Erythroblast (primary cell): ENCODE data around the gene C4orf54.
A peak's percentile ranks its signal among the peaks of the same experiment; 100 is the strongest.

ENCODE experiments used
- DNase-seq, 2 experiments: peaks; one replicate each; lab custom pipeline; 2025; lab: John Stamatoyannopoulos, UW
- GATA1 ChIP-seq: IDR thresholded peaks from 2 replicates; pipeline ENCODE4 v1.6.1; 2011; ENCODE audit warnings: low read depth, mild to moderate bottlenecking, control low read depth, low read length, moderate library complexity
- POLR2A ChIP-seq: IDR thresholded peaks from 2 replicates; pipeline ENCODE4 v1.6.1; 2011; ENCODE audit warnings: mild to moderate bottlenecking, low read length

The C4orf54 gene

GRCh38 chr4:99657798-99658197 lies at the start of gene C4orf54:
C4orf54 (minus strand) TSS chr4:99657828; CDS start chr4:99654648, 3,180 bp downstream.
- DNase-seq = no peak
- no peak for TF ChIP-seq POLR2A
- TF ChIP-seq GATA1 = no peak

GRCh38 chr4:99705891-99706290 lies 48.3 kb upstream of the C4orf54 start:
- no peak for TF ChIP-seq GATA1
- no peak for TF ChIP-seq POLR2A
- no peak for DNase-seq

GRCh38 chr4:99696801-99697200 lies 39.2 kb upstream of the C4orf54 start:
- no peak for DNase-seq
- TF ChIP-seq POLR2A (no peak), GATA1 (no peak)

GRCh38 chr4:99693140-99693539 lies 35.5 kb upstream of the C4orf54 start:
- TF ChIP-seq POLR2A (no peak), GATA1 (no peak)
- DNase-seq = no peak

- DNase-seq = no peak
- TF ChIP-seq GATA1 = no peak
- no peak for TF ChIP-seq POLR2A
Measured at GRCh38 chr4:99690990-99691389, 33.4 kb upstream of the C4orf54 start.

- TF ChIP-seq GATA1 = no peak
- TF ChIP-seq POLR2A = no peak
Measured at GRCh38 chr4:99690472-99690871, 32.8 kb upstream of the C4orf54 start.

GRCh38 chr4:99687120-99687519 lies 29.5 kb upstream of the C4orf54 start:
- TF ChIP-seq GATA1 (no peak), POLR2A (no peak)
- DNase-seq = no peak

More at GRCh38 chr4:99690472-99690871, 32.8 kb upstream of the C4orf54 start:
- no peak for DNase-seq

- no peak for TF ChIP-seq GATA1
- no peak for TF ChIP-seq POLR2A
- no peak for DNase-seq
Measured at GRCh38 chr4:99685234-99685633, 27.6 kb upstream of the C4orf54 start.

GRCh38 chr4:99683895-99684294 lies 26.3 kb upstream of the C4orf54 start:
- no peak for TF ChIP-seq POLR2A
- no peak for TF ChIP-seq GATA1
- DNase-seq = no peak

GRCh38 chr4:99679976-99680375 lies 22.3 kb upstream of the C4orf54 start:
- DNase-seq = no peak
- TF ChIP-seq GATA1 (no peak), POLR2A (no peak)

- TF ChIP-seq GATA1 = no peak
- no peak for TF ChIP-seq POLR2A
- no peak for DNase-seq
Measured at GRCh38 chr4:99679204-99679603, 21.6 kb upstream of the C4orf54 start.

GRCh38 chr4:99677161-99677560 lies 19.5 kb upstream of the C4orf54 start:
- DNase-seq = no peak
- TF ChIP-seq GATA1 (no peak), POLR2A (no peak)

GRCh38 chr4:99670409-99671073 lies 12.9 kb upstream of the C4orf54 start:
- peak; percentile 3 to 40 for DNase-seq
- TF ChIP-seq GATA1 = no peak
- no peak for TF ChIP-seq POLR2A

GRCh38 chr4:99669084-99669483 lies 11.5 kb upstream of the C4orf54 start:
- no peak for DNase-seq
- TF ChIP-seq POLR2A (no peak), GATA1 (no peak)

GRCh38 chr4:99668472-99668871 lies 10.8 kb upstream of the C4orf54 start:
- no peak for TF ChIP-seq GATA1
- TF ChIP-seq POLR2A = no peak

GRCh38 chr4:99665983-99666382 lies 8.4 kb upstream of the C4orf54 start:
- DNase-seq = no peak
- TF ChIP-seq GATA1 = no peak

More at GRCh38 chr4:99668472-99668871, 10.8 kb upstream of the C4orf54 start:
- no peak for DNase-seq
